Pancreas (tissue), 10 donors: Measurements from ENCODE around the gene CAPN3. TPM values are rescaled to one million over a fixed set of nuclear protein-coding genes. Genes with fewer than 3 reads are reported as not detected.

Experiments used
- ATAC-seq, 4 donors: fragments of 200-7000 bp; cut with Tn5 transposase; one replicate each; pipeline versions ENCODE4 v1.8.0 to v1.9.1; 2020; ENCODE audit warnings: mild to moderate bottlenecking in 4 of 4, moderate library complexity in 4 of 4
- DNase-seq, 6 donors: peaks; one replicate each; pipeline ENCODE4 v3.0.0-alpha.2; 2020
- FAIRE-seq: peaks from 2 replicates; lab custom pipeline; 2012; peaks lifted over from hg19 to GRCh38; lab: Jason Lieb, UNC
- H3K27ac ChIP-seq, 4 donors: fragments of 200-600 bp; sonication (generic); 1 replicate in 3 of 4; 2 replicates in 1 of 4; pipeline versions ENCODE4 v1.5.0 to v1.8.0; 2020
- H3K27me3 ChIP-seq, 4 donors: fragments of 200-600 bp; one replicate each; pipeline ENCODE4 v1.8.0; 2021
- H3K36me3 ChIP-seq, 3 donors: fragments of 200-600 bp; sonication (generic) in 1 of 3; one replicate each; pipeline versions ENCODE4 v1.5.0 to v1.8.0; 2020 to 2021
- H3K4me1 ChIP-seq, 3 donors: fragments of 200-600 bp; one replicate each; pipeline ENCODE4 v1.8.0; 2021
- H3K4me3 ChIP-seq, 4 donors: fragments of 200-600 bp; sonication (generic) in 2 of 4; one replicate each; pipeline versions ENCODE4 v1.5.0 to v1.8.0; 2020 to 2021
- H3K9me3 ChIP-seq, 4 donors: fragments of 200-600 bp; one replicate each; pipeline ENCODE4 v1.8.0; 2021
- WGBS, 2 donors: extraction: QIAGEN DNeasy Blood & Tissue Kit; methylation state at CpG; one replicate each; pipeline ENCODE4 v1.1.7; 2013; 5-methylcytosine and 5-hydroxymethylcytosine counted together
- intact Hi-C, 3 donors: fragments of 100-400 bp; cut with DNase I; formaldehyde crosslinking; loops; one replicate each; pipeline versions ENCODE4 v1.11.1 to v1.14.2; 2022
- polyA plus RNA-seq, 2 donors: library from polyadenylated mRNA; stranded (reverse); fragments of 200-250 nt; gene quantifications; one replicate each; pipeline ENCODE4 v1.2.3, GENCODE V29; 2013
- total RNA-seq, 6 donors: library from RNA; stranded (reverse); fragmentation: NEBNext Ultra II Directional in 4 of 6; extraction: Animal tissue kit (Norgen Biotek cat#: 25700) in 4 of 6; gene quantifications; one replicate each; pipeline versions ENCODE4 v1.2.1 to v1.2.4, GENCODE V29; 2021 to 2023
- TF ChIP-seq, protein P1 (sequence below), 4 donors: fragments of 200-600 bp; sonication (generic) in 3 of 4; IDR thresholded peaks; one replicate each; pipeline versions ENCODE4 v1.5.0 to v1.8.0; 2021; ENCODE audit warnings: antibody characterized with exemption in 4 of 4
- donor health status: healthy with polysubstance abuse.
- donor health status: DM: no; HTN: no; CAD: no; lungs with moderate emphysema.
- donor health status: DM: no; HTN: no; CAD: no.
- donor health status: control.
- donor health status: control.
- donor health status: Bipolar disorder and iron deficiency.
- donor health status: DM: yes; HTN: yes; CAD: no.
- donor health status: DM: no; HTN: no; CAD: no.
- donor health status: DM: no; HTN: no; CAD: no.
- donor health status: DM: yes; HTN: yes; CAD: no.

The CAPN3 gene
- total and polyA plus RNA-seq, 8 donors, result 1.8 to 35.8 (median 4.5) TPM

DNA sequence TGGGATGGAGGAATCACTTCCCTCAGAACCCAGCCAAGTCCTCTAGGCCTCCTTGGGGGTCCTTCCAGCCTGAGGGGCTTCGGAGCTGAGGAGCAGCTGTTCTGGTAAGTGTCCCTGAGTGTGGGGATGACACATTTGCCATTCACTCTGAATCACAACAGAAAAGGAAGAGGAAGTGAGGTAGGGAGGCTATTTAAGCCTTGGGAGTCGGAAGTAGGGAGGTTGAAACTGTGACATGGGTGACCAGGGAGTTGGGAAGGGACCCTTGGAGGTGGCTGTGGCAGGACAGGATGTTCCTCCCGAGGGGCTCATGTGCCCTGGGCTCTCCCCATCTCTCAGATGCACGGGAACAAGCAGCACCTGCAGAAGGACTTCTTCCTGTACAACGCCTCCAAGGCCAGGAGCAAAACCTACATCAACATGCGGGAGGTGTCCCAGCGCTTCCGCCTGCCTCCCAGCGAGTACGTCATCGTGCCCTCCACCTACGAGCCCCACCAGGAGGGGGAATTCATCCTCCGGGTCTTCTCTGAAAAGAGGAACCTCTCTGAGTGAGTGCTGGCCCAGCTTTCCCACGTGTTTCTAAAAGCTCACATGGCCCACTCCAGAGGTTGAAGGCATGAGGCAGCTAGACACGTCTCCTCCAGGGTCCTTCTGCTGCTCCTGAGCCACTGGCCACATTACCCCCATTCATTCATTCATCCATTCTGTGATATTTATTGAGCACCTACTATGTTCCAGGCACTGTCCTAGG, 43.3 kb downstream of the CAPN3 start:
- TF ChIP-seq, protein P1, sequence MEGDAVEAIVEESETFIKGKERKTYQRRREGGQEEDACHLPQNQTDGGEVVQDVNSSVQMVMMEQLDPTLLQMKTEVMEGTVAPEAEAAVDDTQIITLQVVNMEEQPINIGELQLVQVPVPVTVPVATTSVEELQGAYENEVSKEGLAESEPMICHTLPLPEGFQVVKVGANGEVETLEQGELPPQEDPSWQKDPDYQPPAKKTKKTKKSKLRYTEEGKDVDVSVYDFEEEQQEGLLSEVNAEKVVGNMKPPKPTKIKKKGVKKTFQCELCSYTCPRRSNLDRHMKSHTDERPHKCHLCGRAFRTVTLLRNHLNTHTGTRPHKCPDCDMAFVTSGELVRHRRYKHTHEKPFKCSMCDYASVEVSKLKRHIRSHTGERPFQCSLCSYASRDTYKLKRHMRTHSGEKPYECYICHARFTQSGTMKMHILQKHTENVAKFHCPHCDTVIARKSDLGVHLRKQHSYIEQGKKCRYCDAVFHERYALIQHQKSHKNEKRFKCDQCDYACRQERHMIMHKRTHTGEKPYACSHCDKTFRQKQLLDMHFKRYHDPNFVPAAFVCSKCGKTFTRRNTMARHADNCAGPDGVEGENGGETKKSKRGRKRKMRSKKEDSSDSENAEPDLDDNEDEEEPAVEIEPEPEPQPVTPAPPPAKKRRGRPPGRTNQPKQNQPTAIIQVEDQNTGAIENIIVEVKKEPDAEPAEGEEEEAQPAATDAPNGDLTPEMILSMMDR (IDR thresholded peaks at IDR 0.05), result no peak
- DNase-seq (no peak), ATAC-seq (no peak), FAIRE-seq (no peak)
- Histone ChIP-seq H3K36me3 (no peaks in the 10 kb centered on the region), H3K9me3 (no peaks in the 10 kb centered on the region), H3K27ac (no peak overlapping the region), H3K4me1 (no peaks in the 10 kb centered on the region), H3K4me3 (no peak overlapping the region), H3K27me3 (no peaks in the 10 kb centered on the region)
- intact Hi-C loops, result no loop called here
- 86 to 90% methylated on average over 15 of the region's 15 CpGs for WGBS, 2 donors

DNA sequence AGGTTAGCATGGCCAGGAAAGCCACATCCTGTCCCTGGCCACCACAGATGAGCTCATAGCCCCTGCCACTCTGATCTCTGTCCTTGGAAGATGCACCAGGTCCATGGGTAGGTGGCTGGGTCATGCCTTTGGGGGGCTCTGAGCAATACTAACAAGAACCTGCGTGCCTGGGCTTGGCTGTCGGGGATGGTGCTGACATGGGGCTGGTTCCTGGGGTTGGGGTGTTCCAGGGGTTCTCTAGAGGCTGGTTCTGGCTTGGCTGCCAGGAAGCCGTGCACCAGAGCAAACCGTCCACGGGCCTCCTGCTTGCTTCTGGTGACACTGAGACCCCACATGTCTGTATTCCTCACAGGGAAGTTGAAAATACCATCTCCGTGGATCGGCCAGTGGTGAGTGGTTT, 44.1 kb downstream of the CAPN3 start:
- TF ChIP-seq, protein P1 (IDR thresholded peaks at IDR 0.05), result no peak
- Histone ChIP-seq H3K27me3 (no peaks in the 10 kb centered on the region), H3K4me3 (no peak overlapping the region), H3K4me1 (no peaks in the 10 kb centered on the region), H3K36me3 (no peaks in the 10 kb centered on the region), H3K27ac (no peak overlapping the region), H3K9me3 (no peaks in the 10 kb centered on the region)
- FAIRE-seq (no peak), ATAC-seq (no peak), DNase-seq (no peak)
- intact Hi-C loops, result no loop called here
- WGBS, 2 donors, result 86 to 95% methylated on average over 7 of the region's 7 CpGs

DNA sequence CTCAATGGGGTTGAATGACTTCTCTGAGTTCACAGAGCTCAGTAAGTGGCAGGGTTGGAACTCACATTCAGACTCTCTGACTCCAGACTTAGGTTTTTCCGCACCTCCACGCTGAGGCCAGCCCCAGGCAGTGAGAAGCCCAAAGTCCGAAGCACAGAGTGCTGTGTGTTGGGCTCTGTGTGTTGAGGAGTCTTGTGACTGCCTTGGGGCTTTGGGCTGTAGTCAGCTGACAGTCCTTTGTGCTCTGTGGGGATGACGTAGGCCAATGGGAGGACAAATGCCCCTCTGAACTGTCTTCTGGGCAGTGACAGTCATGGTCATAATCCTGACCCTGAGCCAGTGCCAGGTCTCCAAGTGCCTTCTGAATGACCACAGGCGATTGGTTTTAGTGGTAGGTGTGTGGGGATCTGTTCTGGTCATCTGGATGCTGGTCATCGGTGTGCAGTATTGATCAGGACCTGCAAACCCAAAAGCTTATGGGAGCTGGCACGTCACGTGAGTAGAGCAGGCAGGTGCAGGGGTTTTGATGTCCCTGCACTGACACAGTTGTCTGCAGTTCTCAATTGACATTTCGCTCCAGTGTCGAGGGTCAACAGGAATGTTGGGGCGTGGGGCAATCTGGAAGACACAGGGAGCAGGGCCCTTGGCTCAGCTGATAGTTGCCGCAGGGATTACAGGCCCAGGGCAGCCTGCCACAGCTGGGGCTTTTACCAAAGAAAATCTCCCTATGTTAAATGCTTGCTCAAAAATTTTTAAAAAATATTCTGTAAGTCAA, 45.3 kb downstream of the CAPN3 start:
- Histone ChIP-seq H3K4me1 (no peaks in the 10 kb centered on the region), H3K27ac (no peak overlapping the region), H3K4me3 (no peak overlapping the region), H3K9me3 (no peaks in the 10 kb centered on the region), H3K36me3 (no peaks in the 10 kb centered on the region), H3K27me3 (no peaks in the 10 kb centered on the region)
- intact Hi-C loops, result no loop called here
- FAIRE-seq (no peak), ATAC-seq (no peak), DNase-seq (no peak)
- 76 to 77% methylated on average over 12 of the region's 12 CpGs for whole genome bisulfite sequencing, 2 donors
- TF ChIP-seq, protein P1 (IDR thresholded peaks at IDR 0.05), result no peak

DNA sequence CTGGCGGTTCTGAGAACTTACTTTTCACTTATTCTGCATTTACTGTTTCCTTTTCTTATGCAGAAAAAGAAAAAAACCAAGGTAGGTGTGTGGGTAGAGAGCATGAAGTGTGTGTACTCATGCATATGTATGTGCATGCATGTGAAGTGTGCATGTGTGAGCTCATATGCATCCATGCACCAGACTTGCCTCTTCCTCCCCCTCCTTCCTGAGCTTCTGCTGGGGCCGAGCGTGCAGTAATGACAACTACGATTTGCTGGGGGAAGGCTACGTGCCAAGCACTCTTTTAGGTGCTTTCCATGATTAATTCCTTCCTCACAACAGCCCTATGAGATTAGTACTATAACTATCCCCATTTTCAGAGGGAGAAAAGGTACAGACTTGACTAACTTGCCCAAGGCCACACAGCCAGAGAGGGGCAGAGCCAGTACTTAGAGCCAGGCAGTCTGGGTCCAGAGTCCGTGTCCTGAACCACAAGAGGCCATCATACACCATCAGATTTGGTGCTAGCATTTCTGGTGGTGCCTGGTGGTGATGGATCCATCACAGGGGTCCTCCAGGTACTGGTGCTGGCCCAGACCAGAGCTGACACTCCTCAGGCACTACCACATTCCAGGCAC, 46.7 kb downstream of the CAPN3 start:
- no peaks in the 10 kb centered on the region for H3K36me3 ChIP-seq
- TF ChIP-seq, protein P1 (IDR thresholded peaks at IDR 0.05), result no peak
- no peaks in the 10 kb centered on the region for H3K27me3 ChIP-seq
- intact Hi-C loops, result no loop called here
- DNase-seq, result no peak
- ATAC-seq, result peak in 1 of 4 donors; percentile 44
- H3K4me1 ChIP-seq, result no peaks in the 10 kb centered on the region
- FAIRE-seq, result no peak
- H3K27ac ChIP-seq, result no peak overlapping the region
- WGBS, 2 donors, result 48 to 54% methylated on average over 6 of the region's 6 CpGs
- H3K9me3 ChIP-seq, result no peaks in the 10 kb centered on the region
- H3K4me3 ChIP-seq, result no peak overlapping the region
